ENCODE results near the gene CNTN5. TPM values are rescaled to one million over a fixed set of nuclear protein-coding genes. Genes with fewer than 3 reads are reported as not detected.
A peak's percentile ranks its signal among the peaks of the same experiment; 100 is the strongest.

CNTN5 gene
- total and polyA plus RNA-seq, 2 experiments from 2014 or later, result not detected

GRCh38 chr11:99351624-99352023, 330.9 kb downstream of the CNTN5 start:
- no peak for TF ChIP-seq EZH2phosphoT487 (IDR thresholded peaks at IDR 0.05; ENCODE audit: insufficient read depth, low read depth)
- no peak for TF ChIP-seq EZH2 (IDR thresholded peaks at IDR 0.05; ENCODE audit: insufficient read depth, poor library complexity, severe bottlenecking)
- no peak overlapping the region for H3K27ac ChIP-seq
- H3K36me3 ChIP-seq (ENCODE audit: low read depth), result no peaks in the 10 kb centered on the region
- 0 to 8% methylated on average over 1 of the region's 1 CpG for WGBS, 2 experiments (ENCODE audit: low coverage in 1 of 2, low lambda C conversion rate in 2 of 2, missing lambda C conversion rate in 2 of 2)
- no peaks in the 10 kb centered on the region for H3K4me1 ChIP-seq (ENCODE audit: insufficient read depth)
- no peak overlapping the region for H3K4me2 ChIP-seq (ENCODE audit: unreplicated experiment)
- in situ Hi-C loops (cut with MboI), result no loop called here
- H3F3A ChIP-seq (ENCODE audit: insufficient read depth), result 0 out of 2 replicates have a peak, but pooled peaks cover 4% of the 10 kb centered on the region
- no peaks in the 10 kb centered on the region for H4K20me1 ChIP-seq (ENCODE audit: insufficient read depth)
- no peaks in the 10 kb centered on the region for H3K9me2 ChIP-seq (ENCODE audit: insufficient read depth)
- no peaks in the 10 kb centered on the region for H3K9me3 ChIP-seq (ENCODE audit: low read depth)
- H2AFZ ChIP-seq, result no peak overlapping the region
- DNase-seq, result no peak
- H3K4me3 ChIP-seq, result no peak overlapping the region
- no peaks in the 10 kb centered on the region for H3K79me2 ChIP-seq (ENCODE audit: insufficient read depth)
- H3K9ac ChIP-seq, result no peak overlapping the region
- 0 out of 2 replicates have a peak, but pooled peaks cover 3% of the 10 kb centered on the region for H3K27me3 ChIP-seq (replicated peaks; ENCODE audit: insufficient read depth)

GRCh38 chr11:99352642-99353041, 331.9 kb downstream of the CNTN5 start:
- no peaks in the 10 kb centered on the region for H4K20me1 ChIP-seq (ENCODE audit: insufficient read depth)
- no peaks in the 10 kb centered on the region for H3K9me2 ChIP-seq (ENCODE audit: insufficient read depth)
- H2AFZ ChIP-seq, result no peak overlapping the region
- no peaks in the 10 kb centered on the region for H3K36me3 ChIP-seq (ENCODE audit: low read depth)
- H3K9ac ChIP-seq, result no peak overlapping the region
- TF ChIP-seq EZH2 (IDR thresholded peaks at IDR 0.05; ENCODE audit: insufficient read depth, poor library complexity, severe bottlenecking), result no peak
- TF ChIP-seq EZH2phosphoT487 (IDR thresholded peaks at IDR 0.05; ENCODE audit: insufficient read depth, low read depth), result no peak
- no peak overlapping the region for H3K27ac ChIP-seq
- no peak overlapping the region for H3K4me2 ChIP-seq (ENCODE audit: unreplicated experiment)
- H3K9me3 ChIP-seq (ENCODE audit: low read depth), result no peaks in the 10 kb centered on the region
- 0 out of 2 replicates have a peak, but pooled peaks cover 3% of the 10 kb centered on the region for H3K27me3 ChIP-seq (replicated peaks; ENCODE audit: insufficient read depth)
- H3K79me2 ChIP-seq (ENCODE audit: insufficient read depth), result no peaks in the 10 kb centered on the region
- no peak overlapping the region for H3K4me3 ChIP-seq
- WGBS, 2 experiments (ENCODE audit: low coverage in 1 of 2, low lambda C conversion rate in 2 of 2, missing lambda C conversion rate in 2 of 2), result 51 to 55% methylated on average over 5 of the region's 5 CpGs
- H3F3A ChIP-seq (ENCODE audit: insufficient read depth), result 0 out of 2 replicates have a peak, but pooled peaks cover 4% of the 10 kb centered on the region
- DNase-seq, result no peak
- in situ Hi-C loops (cut with MboI), result no loop called here
- H3K4me1 ChIP-seq (ENCODE audit: insufficient read depth), result no peaks in the 10 kb centered on the region

- WGBS, 2 experiments (ENCODE audit: low coverage in 1 of 2, low lambda C conversion rate in 2 of 2, missing lambda C conversion rate in 2 of 2), result 22 to 38% methylated on average over 7 of the region's 7 CpGs
- no peak overlapping the region for H3K27ac ChIP-seq
- no peak overlapping the region for H3K9ac ChIP-seq
- no peaks in the 10 kb centered on the region for H3K9me2 ChIP-seq (ENCODE audit: insufficient read depth)
- no peaks in the 10 kb centered on the region for H3K79me2 ChIP-seq (ENCODE audit: insufficient read depth)
- in situ Hi-C loops (cut with MboI), result no loop called here
- no peaks in the 10 kb centered on the region for H3K4me1 ChIP-seq (ENCODE audit: insufficient read depth)
- no peaks in the 10 kb centered on the region for H3K36me3 ChIP-seq (ENCODE audit: low read depth)
- DNase-seq, result no peak
- TF ChIP-seq EZH2 (IDR thresholded peaks at IDR 0.05; ENCODE audit: insufficient read depth, poor library complexity, severe bottlenecking) (no peak), EZH2phosphoT487 (IDR thresholded peaks at IDR 0.05; ENCODE audit: insufficient read depth, low read depth) (no peak)
- no peaks in the 10 kb centered on the region for H3K9me3 ChIP-seq (ENCODE audit: low read depth)
- H3K4me3 ChIP-seq, result no peak overlapping the region
- H3K27me3 ChIP-seq (replicated peaks; ENCODE audit: insufficient read depth), result no peaks in the 10 kb centered on the region
- no peak overlapping the region for H3K4me2 ChIP-seq (ENCODE audit: unreplicated experiment)
- H3F3A ChIP-seq (ENCODE audit: insufficient read depth), result no peaks in the 10 kb centered on the region
- no peak overlapping the region for H2AFZ ChIP-seq
- no peaks in the 10 kb centered on the region for H4K20me1 ChIP-seq (ENCODE audit: insufficient read depth)
Observed at GRCh38 chr11:99366546-99366945, 345.8 kb downstream of the CNTN5 start.

- Histone ChIP-seq H3K4me3 (no peak overlapping the region), H2AFZ (no peak overlapping the region), H3K9me2 (ENCODE audit: insufficient read depth) (no peaks in the 10 kb centered on the region), H3K27me3 (replicated peaks; ENCODE audit: insufficient read depth) (no peaks in the 10 kb centered on the region), H3K27ac (no peak overlapping the region), H3K9ac (no peak overlapping the region), H3K79me2 (ENCODE audit: insufficient read depth) (no peaks in the 10 kb centered on the region), H3K36me3 (ENCODE audit: low read depth) (no peaks in the 10 kb centered on the region), H3K4me2 (ENCODE audit: unreplicated experiment) (no peak overlapping the region), H3K9me3 (ENCODE audit: low read depth) (no peaks in the 10 kb centered on the region), H4K20me1 (ENCODE audit: insufficient read depth) (no peaks in the 10 kb centered on the region), H3F3A (ENCODE audit: insufficient read depth) (no peaks in the 10 kb centered on the region), H3K4me1 (ENCODE audit: insufficient read depth) (no peaks in the 10 kb centered on the region)
- TF ChIP-seq EZH2phosphoT487 (IDR thresholded peaks at IDR 0.05; ENCODE audit: insufficient read depth, low read depth) (no peak), EZH2 (IDR thresholded peaks at IDR 0.05; ENCODE audit: insufficient read depth, poor library complexity, severe bottlenecking) (no peak)
- peak; percentile 34 for DNase-seq
- in situ Hi-C loops (cut with MboI), result no loop called here
- 21 to 38% methylated on average over 5 of the region's 5 CpGs for WGBS, 2 experiments (ENCODE audit: low coverage in 1 of 2, low lambda C conversion rate in 2 of 2, missing lambda C conversion rate in 2 of 2)
Observed at GRCh38 chr11:99368583-99368982, 347.8 kb downstream of the CNTN5 start.

Data from GM23248 (cell line).